GM12892 (cell line): Measurements from ENCODE around the gene SERPINF2.

Source experiments
- POLR2A ChIP-seq: IDR thresholded peaks from 2 replicates; pipeline ENCODE4 v1.6.1; 2011; ENCODE audit warnings: low read depth, low read length, control low read depth
- POLR2AphosphoS5 ChIP-seq: IDR thresholded peaks from 2 replicates; pipeline ENCODE4 v1.6.1; 2011; ENCODE audit warnings: low read depth, low read length, control low read depth
- TAF1 ChIP-seq: IDR thresholded peaks from 2 replicates; pipeline ENCODE4 v1.6.1; 2011; ENCODE audit warnings: low read depth, mild to moderate bottlenecking, control low read depth, low read length, borderline replicate concordance

DNA sequence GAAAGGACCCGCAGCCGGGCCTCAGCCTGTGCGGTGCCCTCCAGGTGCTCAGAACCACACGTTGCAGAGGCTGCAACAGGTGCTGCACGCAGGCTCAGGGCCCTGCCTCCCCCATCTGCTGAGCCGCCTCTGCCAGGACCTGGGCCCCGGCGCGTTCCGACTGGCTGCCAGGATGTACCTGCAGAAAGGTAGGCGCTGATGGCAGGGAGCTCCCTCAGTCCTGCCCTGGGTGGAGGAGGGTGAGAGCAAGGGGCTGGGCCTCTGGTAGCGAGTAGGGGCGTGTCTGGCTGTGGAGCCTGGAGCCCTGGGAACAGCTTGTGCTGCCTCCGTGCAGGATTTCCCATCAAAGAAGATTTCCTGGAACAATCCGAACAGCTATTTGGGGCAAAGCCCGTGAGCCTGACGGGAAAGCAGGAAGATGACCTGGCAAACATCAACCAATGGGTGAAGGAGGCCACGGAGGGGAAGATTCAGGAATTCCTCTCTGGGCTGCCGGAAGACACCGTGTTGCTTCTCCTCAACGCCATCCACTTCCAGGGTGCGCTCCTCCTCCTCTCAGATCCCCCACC lies 4.4 kb downstream of the SERPINF2 start:
- TF ChIP-seq TAF1 = no peak
- no peak for TF ChIP-seq POLR2AphosphoS5
- TF ChIP-seq POLR2A = no peak
